Colonic mucosa (tissue), 4 donors: ENCODE data around the gene TP53RK. TPM values are rescaled to one million over a fixed set of nuclear protein-coding genes. Genes with fewer than 3 reads are reported as not detected.

Experiments
- DNase-seq: peaks from one replicate; pipeline ENCODE4 v3.0.0-alpha.2; 2020
- H3K27ac ChIP-seq: fragments of 200-600 bp; one replicate; pipeline ENCODE4 v1.8.0; 2021
- H3K27me3 ChIP-seq: fragments of 200-600 bp; one replicate; pipeline ENCODE4 v1.8.0; 2021
- H3K36me3 ChIP-seq: fragments of 200-600 bp; one replicate; pipeline ENCODE4 v1.8.0; 2021
- H3K4me1 ChIP-seq: fragments of 200-600 bp; one replicate; pipeline ENCODE4 v1.8.0; 2021; ENCODE audit warnings: mild to moderate bottlenecking
- H3K4me3 ChIP-seq: fragments of 200-600 bp; one replicate; pipeline ENCODE4 v1.8.0; 2021
- H3K9ac ChIP-seq, 2 donors: one replicate each; pipeline ENCODE4 v1.7.0; 2013; ENCODE audit warnings: control low read depth in 2 of 2, low read depth in 2 of 2, low read length in 2 of 2
- H3K9me3 ChIP-seq: fragments of 200-600 bp; one replicate; pipeline ENCODE4 v1.8.0; 2021
- CTCF ChIP-seq: fragments of 200-600 bp; IDR thresholded peaks from one replicate; pipeline ENCODE4 v1.8.0; 2022; ENCODE audit warnings: antibody characterized with exemption, mild to moderate bottlenecking
- intact Hi-C: fragments of 100-400 bp; cut with DNase I; formaldehyde crosslinking; loops from one replicate; pipeline ENCODE4 v1.14.1; 2022
- total RNA-seq, 2 donors: library from RNA; stranded (reverse); fragmentation: NEBNext Ultra II Directional in 1 of 2; extraction: Animal tissue kit (Norgen Biotek cat#: 25700) in 1 of 2; gene quantifications; one replicate each; pipeline ENCODE4 v1.2.1, GENCODE V29; 2021
- donor health status: healthy.
- donor health status: DM: no; HTN: no; CAD: no.
- donor health status: DM: no; HTN: no; CAD: no.

TP53RK gene
- total RNA-seq, 2 donors from 2014 or later = 9.2 to 11.1 TPM

GRCh38 chr20:46651091-46651962 is 37.9 kb downstream of the TP53RK start, which contains the start of gene SLC13A3:
Gene SLC13A3, minus strand, starts transcription at chr20:46651459. Its CDS starts 38 bp downstream, at chr20:46651421.
- H3K9me3 ChIP-seq = no peaks in the 10 kb centered on the region
- H3K9ac ChIP-seq = no peak within 1 kb of the TSS
- intact Hi-C loops = no loop called here
- H3K27me3 ChIP-seq = peaks cover 13% of the 10 kb centered on the region
- no peak for DNase-seq
- no peak for TF ChIP-seq CTCF
- no peak within 1 kb of the TSS for H3K4me3 ChIP-seq
- no peaks in the 10 kb centered on the region for H3K4me1 ChIP-seq
- no peaks in the 10 kb centered on the region for H3K36me3 ChIP-seq
- no peak within 1 kb of the TSS for H3K27ac ChIP-seq

GRCh38 chr20:46650575-46651090 is 38.6 kb downstream of the TP53RK start:
- no peaks in the 10 kb centered on the region for H3K36me3 ChIP-seq
- DNase-seq = no peak
- intact Hi-C loops = no loop called here
- H3K9ac ChIP-seq = no peak overlapping the region
- no peak overlapping the region for H3K4me3 ChIP-seq
- no peak overlapping the region for H3K27ac ChIP-seq
- no peak for TF ChIP-seq CTCF
- H3K9me3 ChIP-seq = no peaks in the 10 kb centered on the region
- peaks cover 13% of the 10 kb centered on the region for H3K27me3 ChIP-seq
- H3K4me1 ChIP-seq = no peaks in the 10 kb centered on the region

- intact Hi-C loops = no loop called here
- Histone ChIP-seq H3K4me1 (no peaks in the 10 kb centered on the region), H3K4me3 (no peak overlapping the region), H3K36me3 (no peaks in the 10 kb centered on the region), H3K27me3 (peaks cover 13% of the 10 kb centered on the region), H3K9me3 (no peaks in the 10 kb centered on the region), H3K9ac (no peak overlapping the region), H3K27ac (no peak overlapping the region)
- DNase-seq = no peak
- no peak for TF ChIP-seq CTCF
Observed at GRCh38 chr20:46649965-46650542, 39.2 kb downstream of the TP53RK start.

- no peak for TF ChIP-seq CTCF
- Histone ChIP-seq H3K4me1 (no peaks in the 10 kb centered on the region), H3K4me3 (no peak overlapping the region), H3K9me3 (no peaks in the 10 kb centered on the region), H3K9ac (no peak overlapping the region), H3K27ac (no peak overlapping the region), H3K27me3 (peaks cover 13% of the 10 kb centered on the region), H3K36me3 (no peaks in the 10 kb centered on the region)
- DNase-seq = no peak
- intact Hi-C loops = no loop called here
Observed at GRCh38 chr20:46649650-46649949, 39.6 kb downstream of the TP53RK start.

GRCh38 chr20:46648903-46649649 is 40.2 kb downstream of the TP53RK start:
- intact Hi-C loops = no loop called here
- H3K9me3 ChIP-seq = no peaks in the 10 kb centered on the region
- DNase-seq = no peak
- no peak overlapping the region for H3K4me3 ChIP-seq
- no peak for TF ChIP-seq CTCF
- H3K27me3 ChIP-seq = peaks cover 13% of the 10 kb centered on the region
- H3K27ac ChIP-seq = no peak overlapping the region
- H3K4me1 ChIP-seq = no peaks in the 10 kb centered on the region
- no peaks in the 10 kb centered on the region for H3K36me3 ChIP-seq
- H3K9ac ChIP-seq = no peak overlapping the region
